HG02610 (cell line): ENCODE data around the gene POU6F1.
A peak's percentile ranks its signal among the peaks of the same experiment; 100 is the strongest.
"Not testable (repeated sequence)": the region's sequence is repeated elsewhere in the genome, so short reads cannot be mapped to it uniquely, and the experiment has no call there.

Experiments used
- ATAC-seq: cut with Tn5 transposase; IDR thresholded peaks from one replicate; pipeline ENCODE4 v1.9.1; 2021; ENCODE audit warnings: mild to moderate bottlenecking, moderate library complexity; ENCODE audit not compliant: unreplicated experiment

The POU6F1 gene

GRCh38 chr12:51217968-51218606 lies at the start of gene POU6F1:
TSS of gene POU6F1 (minus strand) at chr12:51218062. CDS start at chr12:51206836, 11,226 bp downstream.
- peak; percentile 64 for ATAC-seq

GRCh38 chr12:51265024-51265423 lies 47.2 kb upstream of the POU6F1 start:
- peak; percentile 89 for ATAC-seq

GRCh38 chr12:51264297-51264696 lies 46.4 kb upstream of the POU6F1 start:
- no peak for ATAC-seq

- ATAC-seq: no peak
Observed at GRCh38 chr12:51263341-51263740, 45.5 kb upstream of the POU6F1 start.

GRCh38 chr12:51262758-51263177 lies 44.9 kb upstream of the POU6F1 start:
- ATAC-seq: no peak

GRCh38 chr12:51259600-51259999 lies 41.7 kb upstream of the POU6F1 start:
- not testable (repeated sequence) for ATAC-seq

- no peak for ATAC-seq
Observed at GRCh38 chr12:51254536-51254935, 36.7 kb upstream of the POU6F1 start.

GRCh38 chr12:51253276-51253675 lies 35.4 kb upstream of the POU6F1 start:
- ATAC-seq: no peak

GRCh38 chr12:51247523-51248206 lies 29.8 kb upstream of the POU6F1 start:
- ATAC-seq: no peak

- ATAC-seq: no peak
Observed at GRCh38 chr12:51246254-51246853, 28.5 kb upstream of the POU6F1 start.

- ATAC-seq: no peak
Observed at GRCh38 chr12:51245476-51246253, 27.8 kb upstream of the POU6F1 start.

- ATAC-seq: no peak
Observed at GRCh38 chr12:51244269-51244668, 26.4 kb upstream of the POU6F1 start.

GRCh38 chr12:51242876-51243275 lies 25.0 kb upstream of the POU6F1 start:
- ATAC-seq: no peak

- ATAC-seq: no peak
Observed at GRCh38 chr12:51242120-51242519, 24.3 kb upstream of the POU6F1 start.

GRCh38 chr12:51240971-51241370 lies 23.1 kb upstream of the POU6F1 start:
- no peak for ATAC-seq

GRCh38 chr12:51238510-51239334 lies 20.9 kb upstream of the POU6F1 start, which contains the start of gene DAZAP2:
TSS of gene DAZAP2 (plus strand) at chr12:51238826. CDS start at chr12:51238908, 82 bp downstream.
- ATAC-seq: peak; percentile 92

GRCh38 chr12:51238037-51238509 lies 20.2 kb upstream of the POU6F1 start:
- no peak for ATAC-seq

GRCh38 chr12:51234530-51234929 lies 16.7 kb upstream of the POU6F1 start:
- no peak for ATAC-seq

- ATAC-seq: no peak
Observed at GRCh38 chr12:51232642-51233041, 14.8 kb upstream of the POU6F1 start.

- no peak for ATAC-seq
Observed at GRCh38 chr12:51229116-51229809, 11.4 kb upstream of the POU6F1 start.
